Cardiac muscle cell (in vitro differentiated cells and primary cell): ENCODE measurements around the gene LMX1B. TPM values are rescaled to one million over a fixed set of nuclear protein-coding genes. Genes with fewer than 3 reads are reported as not detected.

ENCODE experiments used
- DNase-seq, 2 donors: peaks; one replicate each; pipeline versions ENCODE4 v3.0.0 to v3.0.0-alpha.2; 2010 to 2017; ENCODE audit warnings: low read depth in 1 of 2, low spot score in 1 of 2
- H3K27ac ChIP-seq: fragments of 200-600 bp; sonication (generic); 2 replicates; pipeline ENCODE4 v1.5.1; 2016
- H3K27me3 ChIP-seq: fragments of 200-600 bp; sonication (generic); 2 replicates; pipeline ENCODE4 v1.6.0; 2016; ENCODE audit warnings: control low read depth
- H3K36me3 ChIP-seq: fragments of 200-600 bp; sonication (generic); 2 replicates; pipeline ENCODE4 v1.5.1; 2016; ENCODE audit warnings: control low read depth
- H3K4me1 ChIP-seq: fragments of 200-600 bp; sonication (generic); 2 replicates; pipeline ENCODE4 v1.8.1; 2017; ENCODE audit warnings: low read depth, mild to moderate bottlenecking, mixed run types
- H3K4me3 ChIP-seq: fragments of 200-600 bp; sonication (generic); 2 replicates; pipeline ENCODE4 v1.5.1; 2016; ENCODE audit warnings: mild to moderate bottlenecking
- H3K9me3 ChIP-seq: fragments of 200-600 bp; sonication (generic); 2 replicates; pipeline ENCODE4 v1.5.1; 2017; ENCODE audit warnings: low read depth, mild to moderate bottlenecking, control low read depth
- polyA plus RNA-seq: library from polyadenylated mRNA; unstranded; fragments of >200 nt; fragmentation: Nextera tagmentation; extraction: Ambion mirVana; gene quantifications from 2 replicates; pipeline ENCODE4 v1.2.1, GENCODE V29; 2016
- total RNA-seq: library from RNA; depleted of rRNA; stranded (reverse); fragments of >200 nt; gene quantifications from 2 replicates; pipeline ENCODE4 v1.2.3, GENCODE V29; 2016
- TF ChIP-seq, protein P1 (sequence below): IDR thresholded peaks from 2 replicates; pipeline ENCODE4 v1.5.1; 2012; ENCODE audit warnings: low read depth, mild to moderate bottlenecking, low read length

The LMX1B gene
- total and polyA plus RNA-seq, 2 experiments from 2014 or later: not detected

GRCh38 chr9:126633881-126634558 is 20.3 kb downstream of the LMX1B start:
- Histone ChIP-seq H3K27ac (no peak overlapping the region), H3K27me3 (peaks cover 100% of the 10 kb centered on the region), H3K9me3 (no peaks in the 10 kb centered on the region), H3K4me1 (peaks cover 6% of the 10 kb centered on the region), H3K36me3 (no peaks in the 10 kb centered on the region), H3K4me3 (no peak overlapping the region)
- no peak for DNase-seq
- TF ChIP-seq, protein P1, sequence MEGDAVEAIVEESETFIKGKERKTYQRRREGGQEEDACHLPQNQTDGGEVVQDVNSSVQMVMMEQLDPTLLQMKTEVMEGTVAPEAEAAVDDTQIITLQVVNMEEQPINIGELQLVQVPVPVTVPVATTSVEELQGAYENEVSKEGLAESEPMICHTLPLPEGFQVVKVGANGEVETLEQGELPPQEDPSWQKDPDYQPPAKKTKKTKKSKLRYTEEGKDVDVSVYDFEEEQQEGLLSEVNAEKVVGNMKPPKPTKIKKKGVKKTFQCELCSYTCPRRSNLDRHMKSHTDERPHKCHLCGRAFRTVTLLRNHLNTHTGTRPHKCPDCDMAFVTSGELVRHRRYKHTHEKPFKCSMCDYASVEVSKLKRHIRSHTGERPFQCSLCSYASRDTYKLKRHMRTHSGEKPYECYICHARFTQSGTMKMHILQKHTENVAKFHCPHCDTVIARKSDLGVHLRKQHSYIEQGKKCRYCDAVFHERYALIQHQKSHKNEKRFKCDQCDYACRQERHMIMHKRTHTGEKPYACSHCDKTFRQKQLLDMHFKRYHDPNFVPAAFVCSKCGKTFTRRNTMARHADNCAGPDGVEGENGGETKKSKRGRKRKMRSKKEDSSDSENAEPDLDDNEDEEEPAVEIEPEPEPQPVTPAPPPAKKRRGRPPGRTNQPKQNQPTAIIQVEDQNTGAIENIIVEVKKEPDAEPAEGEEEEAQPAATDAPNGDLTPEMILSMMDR: no peak

DNA sequence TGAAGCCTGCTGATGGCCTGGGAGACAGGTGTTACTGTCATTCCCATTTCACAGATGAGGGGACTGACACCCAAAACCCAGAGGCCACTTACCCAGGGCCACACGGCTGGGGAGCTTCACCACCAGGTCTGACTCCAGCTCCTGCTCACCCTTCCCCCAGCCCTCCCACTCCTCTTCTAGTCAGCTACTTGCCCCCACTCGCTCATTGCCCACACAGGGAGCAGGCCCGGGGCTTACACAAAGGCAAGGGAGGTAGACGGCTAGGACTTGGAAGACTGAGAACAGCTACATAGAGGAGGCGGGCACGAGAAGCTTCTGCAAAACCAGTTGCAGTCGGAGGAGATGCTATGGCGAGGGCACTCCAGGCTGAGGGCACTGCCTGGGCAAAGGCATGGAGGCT is 21.3 kb downstream of the LMX1B start:
- Histone ChIP-seq H3K4me3 (no peak overlapping the region), H3K4me1 (peaks cover 6% of the 10 kb centered on the region), H3K36me3 (no peaks in the 10 kb centered on the region), H3K27me3 (peaks cover 100% of the 10 kb centered on the region), H3K9me3 (no peaks in the 10 kb centered on the region), H3K27ac (no peak overlapping the region)
- TF ChIP-seq, protein P1: no peak
- no peak for DNase-seq

- Histone ChIP-seq H3K27me3 (peaks cover 100% of the 10 kb centered on the region), H3K9me3 (no peaks in the 10 kb centered on the region), H3K36me3 (no peaks in the 10 kb centered on the region), H3K4me1 (peaks cover 6% of the 10 kb centered on the region), H3K27ac (no peak overlapping the region), H3K4me3 (no peak overlapping the region)
- TF ChIP-seq, protein P1: no peak
- DNase-seq: no peak
Measured at GRCh38 chr9:126635661-126636439, 22.1 kb downstream of the LMX1B start.

GRCh38 chr9:126636983-126637798 is 23.5 kb downstream of the LMX1B start:
- DNase-seq: no peak
- H3K9me3 ChIP-seq: no peaks in the 10 kb centered on the region
- no peak overlapping the region for H3K4me3 ChIP-seq
- peaks cover 6% of the 10 kb centered on the region for H3K4me1 ChIP-seq
- TF ChIP-seq, protein P1: no peak
- no peak overlapping the region for H3K27ac ChIP-seq
- H3K36me3 ChIP-seq: no peaks in the 10 kb centered on the region
- peaks cover 100% of the 10 kb centered on the region for H3K27me3 ChIP-seq

DNA sequence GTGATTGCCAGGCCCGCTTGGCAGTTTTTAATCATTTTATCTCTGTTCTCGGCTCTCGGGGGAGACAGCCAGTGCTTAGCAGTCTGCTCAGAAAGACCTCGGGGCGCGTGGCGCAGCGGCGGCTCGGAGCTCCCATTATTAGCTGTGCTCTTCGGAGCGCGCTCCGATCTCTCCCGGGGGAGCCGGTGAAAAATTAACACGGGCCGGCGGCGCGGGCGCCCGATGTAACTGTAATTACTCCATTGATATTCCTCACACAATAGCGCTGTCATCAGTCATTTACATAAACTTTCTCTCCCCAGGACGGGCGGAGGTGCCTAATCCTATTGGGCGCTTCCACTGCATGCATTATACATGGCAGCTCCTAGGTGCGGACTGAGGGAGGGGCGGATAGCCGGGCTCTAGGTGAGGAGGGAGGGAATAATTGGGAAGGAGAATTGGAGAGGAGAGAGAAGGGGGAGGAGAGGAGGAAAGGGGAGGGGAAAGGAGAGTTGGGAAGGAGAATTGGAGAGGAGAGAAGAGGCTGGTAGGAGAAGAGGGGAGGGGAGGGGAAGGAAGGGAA is 24.9 kb downstream of the LMX1B start:
- Histone ChIP-seq H3K4me1 (peaks cover 6% of the 10 kb centered on the region), H3K27ac (no peak overlapping the region), H3K27me3 (peaks cover 100% of the 10 kb centered on the region), H3K4me3 (peak overlapping the region; percentile 15), H3K9me3 (no peaks in the 10 kb centered on the region), H3K36me3 (no peaks in the 10 kb centered on the region)
- DNase-seq: peak in 1 of 2 donors; percentile 47
- TF ChIP-seq, protein P1: no peak
